ENCODE results near the gene DSP. TPM values are rescaled to one million over a fixed set of nuclear protein-coding genes. Genes with fewer than 3 reads are reported as not detected.

The DSP gene
- total RNA-seq, 1 experiment from 2014 or later: 104 TPM

GRCh38 chr6:7621761-7622160, 80.3 kb downstream of the DSP start:
- Histone ChIP-seq H3K4me3 (replicated peaks in 1 of 2; ENCODE audit: low read depth in 1 of 2, low read length in 2 of 2) (no peak overlapping the region), H3K9me2 (ENCODE audit: insufficient read depth) (no peaks in the 10 kb centered on the region), H3K4me1 (ENCODE audit: control insufficient read depth in 1 of 2, insufficient read depth in 2 of 2, low read length in 2 of 2) (peaks cover 0 to 2% of the 10 kb centered on the region in 2 experiments; a peak in 1 of 4 replicates), H3K36me3 (ENCODE audit: control insufficient read depth in 1 of 2, insufficient read depth in 2 of 2, low read length in 2 of 2) (no peaks in the 10 kb centered on the region), H3K4me2 (ENCODE audit: low read length) (no peak overlapping the region), H3K79me2 (ENCODE audit: insufficient read depth, low read length) (no peaks in the 10 kb centered on the region), H3K9me3 (ENCODE audit: control insufficient read depth in 1 of 2, insufficient read depth in 1 of 2, low read depth in 1 of 2, low read length in 2 of 2) (no peaks in the 10 kb centered on the region), H3K27me3 (ENCODE audit: insufficient read depth, low read length) (no peaks in the 10 kb centered on the region), H3K9ac (ENCODE audit: low read length) (no peak overlapping the region), H3K27ac (ENCODE audit: low read depth, low read length) (no peak overlapping the region), H4K20me1 (ENCODE audit: insufficient read depth) (no peaks in the 10 kb centered on the region), H2AFZ (ENCODE audit: low read depth, low read length, poor library complexity, severe bottlenecking) (no peak overlapping the region)
- CTCF ChIA-PET: no interaction called here
- DNase-seq (ENCODE audit: low read depth, low spot score) (no peak), ATAC-seq (no peak)
- RAD21 ChIA-PET (ENCODE audit: low non-redundant PET in 1 of 2, low total read pairs in 2 of 2, uncharacterized antibody in 2 of 2, unreplicated experiment in 2 of 2): no interaction called here
- no TSS peak for BruUV-seq (replicated peaks)
- TF ChIP-seq ELF1 (IDR thresholded peaks at IDR 0.05; ENCODE audit: borderline replicate concordance, low read depth) (no peak), CEBPB (IDR thresholded peaks at IDR 0.05; ENCODE audit: low read depth) (no peak), YY1 (IDR thresholded peaks at IDR 0.05; ENCODE audit: extremely low read depth, insufficient replicate concordance, low read depth, low read length) (no peak), SRF (IDR thresholded peaks at IDR 0.05; ENCODE audit: low read depth) (no peak), ZFX (IDR thresholded peaks at IDR 0.05) (no peak), POLR2A (IDR thresholded peaks at IDR 0.05; ENCODE audit: borderline replicate concordance, extremely low read depth, insufficient read depth, insufficient read length) (no peak), SP1 (IDR thresholded peaks at IDR 0.05; ENCODE audit: low read depth) (no peak), TCF7L2 (IDR thresholded peaks at IDR 0.05; ENCODE audit: borderline replicate concordance, extremely low read depth, insufficient read depth, insufficient read length) (no peak), FOSL1 (IDR thresholded peaks at IDR 0.05; ENCODE audit: low read depth) (no peak), MAX (IDR thresholded peaks at IDR 0.05) (no peak), EZH2 (IDR thresholded peaks at IDR 0.05) (no peak), EZH2phosphoT487 (IDR thresholded peaks at IDR 0.05; ENCODE audit: borderline replicate concordance) (no peak), JUND (IDR thresholded peaks at IDR 0.05) (no peak), SIN3A (IDR thresholded peaks at IDR 0.05; ENCODE audit: low read depth) (no peak), ZNF274 (IDR thresholded peaks at IDR 0.05; ENCODE audit: low read depth, low read length) (no peak), RAD21 (IDR thresholded peaks at IDR 0.05; ENCODE audit: low read depth) (no peak)
- TF ChIP-seq, protein P1, sequence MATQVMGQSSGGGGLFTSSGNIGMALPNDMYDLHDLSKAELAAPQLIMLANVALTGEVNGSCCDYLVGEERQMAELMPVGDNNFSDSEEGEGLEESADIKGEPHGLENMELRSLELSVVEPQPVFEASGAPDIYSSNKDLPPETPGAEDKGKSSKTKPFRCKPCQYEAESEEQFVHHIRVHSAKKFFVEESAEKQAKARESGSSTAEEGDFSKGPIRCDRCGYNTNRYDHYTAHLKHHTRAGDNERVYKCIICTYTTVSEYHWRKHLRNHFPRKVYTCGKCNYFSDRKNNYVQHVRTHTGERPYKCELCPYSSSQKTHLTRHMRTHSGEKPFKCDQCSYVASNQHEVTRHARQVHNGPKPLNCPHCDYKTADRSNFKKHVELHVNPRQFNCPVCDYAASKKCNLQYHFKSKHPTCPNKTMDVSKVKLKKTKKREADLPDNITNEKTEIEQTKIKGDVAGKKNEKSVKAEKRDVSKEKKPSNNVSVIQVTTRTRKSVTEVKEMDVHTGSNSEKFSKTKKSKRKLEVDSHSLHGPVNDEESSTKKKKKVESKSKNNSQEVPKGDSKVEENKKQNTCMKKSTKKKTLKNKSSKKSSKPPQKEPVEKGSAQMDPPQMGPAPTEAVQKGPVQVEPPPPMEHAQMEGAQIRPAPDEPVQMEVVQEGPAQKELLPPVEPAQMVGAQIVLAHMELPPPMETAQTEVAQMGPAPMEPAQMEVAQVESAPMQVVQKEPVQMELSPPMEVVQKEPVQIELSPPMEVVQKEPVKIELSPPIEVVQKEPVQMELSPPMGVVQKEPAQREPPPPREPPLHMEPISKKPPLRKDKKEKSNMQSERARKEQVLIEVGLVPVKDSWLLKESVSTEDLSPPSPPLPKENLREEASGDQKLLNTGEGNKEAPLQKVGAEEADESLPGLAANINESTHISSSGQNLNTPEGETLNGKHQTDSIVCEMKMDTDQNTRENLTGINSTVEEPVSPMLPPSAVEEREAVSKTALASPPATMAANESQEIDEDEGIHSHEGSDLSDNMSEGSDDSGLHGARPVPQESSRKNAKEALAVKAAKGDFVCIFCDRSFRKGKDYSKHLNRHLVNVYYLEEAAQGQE (IDR thresholded peaks at IDR 0.05; ENCODE audit: low read depth): no peak
- TF ChIP-seq, protein P2, sequence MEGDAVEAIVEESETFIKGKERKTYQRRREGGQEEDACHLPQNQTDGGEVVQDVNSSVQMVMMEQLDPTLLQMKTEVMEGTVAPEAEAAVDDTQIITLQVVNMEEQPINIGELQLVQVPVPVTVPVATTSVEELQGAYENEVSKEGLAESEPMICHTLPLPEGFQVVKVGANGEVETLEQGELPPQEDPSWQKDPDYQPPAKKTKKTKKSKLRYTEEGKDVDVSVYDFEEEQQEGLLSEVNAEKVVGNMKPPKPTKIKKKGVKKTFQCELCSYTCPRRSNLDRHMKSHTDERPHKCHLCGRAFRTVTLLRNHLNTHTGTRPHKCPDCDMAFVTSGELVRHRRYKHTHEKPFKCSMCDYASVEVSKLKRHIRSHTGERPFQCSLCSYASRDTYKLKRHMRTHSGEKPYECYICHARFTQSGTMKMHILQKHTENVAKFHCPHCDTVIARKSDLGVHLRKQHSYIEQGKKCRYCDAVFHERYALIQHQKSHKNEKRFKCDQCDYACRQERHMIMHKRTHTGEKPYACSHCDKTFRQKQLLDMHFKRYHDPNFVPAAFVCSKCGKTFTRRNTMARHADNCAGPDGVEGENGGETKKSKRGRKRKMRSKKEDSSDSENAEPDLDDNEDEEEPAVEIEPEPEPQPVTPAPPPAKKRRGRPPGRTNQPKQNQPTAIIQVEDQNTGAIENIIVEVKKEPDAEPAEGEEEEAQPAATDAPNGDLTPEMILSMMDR (IDR thresholded peaks at IDR 0.05 in 2 of 3, conservative IDR thresholded peaks at IDR 0.05 in 1 of 3; ENCODE audit: borderline replicate concordance in 1 of 3, insufficient read depth in 1 of 3, low read depth in 2 of 3, low read length in 2 of 3): no peak
- TF ChIP-seq, protein P3, sequence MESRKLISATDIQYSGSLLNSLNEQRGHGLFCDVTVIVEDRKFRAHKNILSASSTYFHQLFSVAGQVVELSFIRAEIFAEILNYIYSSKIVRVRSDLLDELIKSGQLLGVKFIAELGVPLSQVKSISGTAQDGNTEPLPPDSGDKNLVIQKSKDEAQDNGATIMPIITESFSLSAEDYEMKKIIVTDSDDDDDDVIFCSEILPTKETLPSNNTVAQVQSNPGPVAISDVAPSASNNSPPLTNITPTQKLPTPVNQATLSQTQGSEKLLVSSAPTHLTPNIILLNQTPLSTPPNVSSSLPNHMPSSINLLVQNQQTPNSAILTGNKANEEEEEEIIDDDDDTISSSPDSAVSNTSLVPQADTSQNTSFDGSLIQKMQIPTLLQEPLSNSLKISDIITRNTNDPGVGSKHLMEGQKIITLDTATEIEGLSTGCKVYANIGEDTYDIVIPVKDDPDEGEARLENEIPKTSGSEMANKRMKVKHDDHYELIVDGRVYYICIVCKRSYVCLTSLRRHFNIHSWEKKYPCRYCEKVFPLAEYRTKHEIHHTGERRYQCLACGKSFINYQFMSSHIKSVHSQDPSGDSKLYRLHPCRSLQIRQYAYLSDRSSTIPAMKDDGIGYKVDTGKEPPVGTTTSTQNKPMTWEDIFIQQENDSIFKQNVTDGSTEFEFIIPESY (IDR thresholded peaks at IDR 0.05; ENCODE audit: extremely low read depth, insufficient replicate concordance, low read length): no peak
- TF ChIP-seq, protein P4, sequence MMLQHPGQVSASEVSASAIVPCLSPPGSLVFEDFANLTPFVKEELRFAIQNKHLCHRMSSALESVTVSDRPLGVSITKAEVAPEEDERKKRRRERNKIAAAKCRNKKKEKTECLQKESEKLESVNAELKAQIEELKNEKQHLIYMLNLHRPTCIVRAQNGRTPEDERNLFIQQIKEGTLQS (IDR thresholded peaks at IDR 0.05): no peak
- POLR2A ChIA-PET: interaction anchor here (0.7 kb wide), 1 partner anchor 85 kb away, joined by 3 read pairs; no protein-coding TSS in a partner anchor
- intact Hi-C loops (cut with micrococcal nuclease): loop anchor here (10.0 kb wide), 1 partner anchor 383 kb away; no protein-coding TSS in a partner anchor

All from HCT116 (cell line).